H1 (cell line): Measurements from ENCODE around the gene ITGA3. TPM values are rescaled to one million over a fixed set of nuclear protein-coding genes. Genes with fewer than 3 reads are reported as not detected.

Source experiments
- CHD2 ChIP-seq: IDR thresholded peaks from 2 replicates; pipeline ENCODE4 v1.6.1; 2012; ENCODE audit warnings: low read length, improper control_type of control experiment
- SP4 ChIP-seq: IDR thresholded peaks from 2 replicates; pipeline ENCODE4 v1.6.1; 2012; ENCODE audit warnings: low read length, inconsistent platforms
- TCF12 ChIP-seq: IDR thresholded peaks from 2 replicates; pipeline ENCODE4 v1.6.1; 2011; ENCODE audit warnings: low read depth, mild to moderate bottlenecking, low read length
- TEAD4 ChIP-seq: IDR thresholded peaks from 2 replicates; pipeline ENCODE4 v1.6.1; 2012; ENCODE audit warnings: low read depth, low read length, inconsistent platforms, mixed read lengths
- ZNF274 ChIP-seq: IDR thresholded peaks from 2 replicates; pipeline ENCODE4 v1.7.0; 2012; ENCODE audit warnings: low read length, borderline replicate concordance; ENCODE audit errors: extremely low read depth
- polyA plus RNA-seq, 7 experiments: library from polyadenylated mRNA; depleted of rRNA in 3 of 7; stranded (reverse) in 5 of 7; unstranded in 2 of 7; fragments of >200 nt in 5 of 7; fragments of 200-250 nt in 2 of 7; gene quantifications; 1 replicate in 5 of 7; 2 replicates in 1 of 7; 4 replicates in 1 of 7; pipeline versions ENCODE4 v1.2.1 to v1.2.3, GENCODE V29; 2011 to 2013; ENCODE audit warnings: missing spikeins in 2 of 7, mixed read lengths in 2 of 7
- total RNA-seq: library from RNA; stranded (reverse); fragmentation: NEBNext Ultra II Directional; extraction: Animal tissue kit (Norgen Biotek cat#: 25700); gene quantifications from 2 replicates; pipeline ENCODE4 v1.2.1, GENCODE V29; 2021

The ITGA3 gene
- total and polyA plus RNA-seq, 2 of the 8 experiments (the other 6 are each of a cell fraction or from before 2014, with no cell fraction given), result 24.0 to 24.2 TPM

DNA sequence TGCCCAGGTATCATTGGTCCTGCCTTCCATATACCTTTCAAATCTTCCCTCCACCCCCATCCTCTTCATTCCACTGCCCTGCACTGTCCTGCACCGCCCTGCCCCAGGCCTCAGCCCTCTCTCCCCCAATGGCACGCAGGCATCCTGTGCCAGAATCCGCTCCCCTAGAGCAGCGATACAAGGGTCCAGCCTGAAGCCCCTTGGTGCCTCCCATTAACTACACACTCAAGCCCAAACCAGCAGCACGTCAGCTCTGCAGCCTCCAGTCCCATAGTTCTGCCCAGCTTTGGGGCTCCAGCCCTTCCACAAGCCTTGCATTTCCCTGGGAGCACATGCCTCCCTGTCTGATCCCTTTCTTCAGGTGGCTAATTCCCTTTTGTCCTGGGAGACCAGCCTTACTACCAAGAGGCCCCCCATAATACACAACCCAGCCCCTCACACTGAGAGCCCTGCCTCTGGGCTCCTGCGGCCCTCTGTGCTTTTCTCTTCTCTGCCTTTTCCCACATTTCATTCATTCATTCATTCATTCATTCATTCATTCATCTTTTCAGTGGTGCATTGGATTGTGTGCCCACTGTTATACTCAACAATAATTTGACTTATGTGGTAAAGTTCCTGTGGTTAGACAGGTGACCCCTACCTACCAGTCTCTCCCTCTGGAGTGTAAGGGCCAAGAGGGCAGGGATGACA, 34.1 kb upstream of the ITGA3 start (continued):
- TF ChIP-seq TCF12 (no peak), SP4 (no peak), CHD2 (no peak), ZNF274 (no peak), TEAD4 (no peak)
